Right renal pelvis (tissue), 4 donors: ENCODE measurements around the gene TCN2. TPM values are rescaled to one million over a fixed set of nuclear protein-coding genes. Genes with fewer than 3 reads are reported as not detected.
"Not testable (repeated sequence)": the region's sequence is repeated elsewhere in the genome, so short reads cannot be mapped to it uniquely, and the experiment has no call there.

Experiments
- DNase-seq, 4 donors: peaks; one replicate each; pipeline ENCODE4 v3.0.0-alpha.2; 2013; ENCODE audit warnings: low read depth in 4 of 4, low spot score in 3 of 4, missing footprints in 1 of 4
- polyA plus RNA-seq, 4 donors: library from polyadenylated mRNA; unstranded; fragments of 120-200 nt; gene quantifications; one replicate each; pipeline ENCODE4 v1.2.1, GENCODE V29; 2013; ENCODE audit not compliant: insufficient read length in 4 of 4

Gene TCN2
- 10 to 100 TPM; 53.8 to 70.3 (median 56.0) TPM for polyA plus RNA-seq

GRCh38 chr22:30606455-30607299 lies at the start of gene TCN2:
TCN2 (plus strand) TSS chr22:30607174; CDS start chr22:30607332, 158 bp downstream.
- DNase-seq, result peak in 3 of 4 donors; percentile 58 to 75 (median 72)

GRCh38 chr22:30557243-30557642 lies 49.7 kb upstream of the TCN2 start:
- DNase-seq, result no peak

GRCh38 chr22:30559889-30560288 lies 47.1 kb upstream of the TCN2 start:
- DNase-seq, result peak in 1 of 4 donors; percentile 27

GRCh38 chr22:30560643-30561202 lies 46.3 kb upstream of the TCN2 start:
- DNase-seq, result not testable (repeated sequence)

- no peak for DNase-seq
These were observed 45.4 kb upstream of the TCN2 start for GRCh38 chr22:30561402-30562189.

GRCh38 chr22:30562366-30562765 lies 44.6 kb upstream of the TCN2 start:
- DNase-seq, result no peak

- no peak for DNase-seq
These were observed 42.8 kb upstream of the TCN2 start for GRCh38 chr22:30564045-30564760.

- no peak for DNase-seq
These were observed 42.2 kb upstream of the TCN2 start for GRCh38 chr22:30564761-30565119.

GRCh38 chr22:30565341-30565740 lies 41.6 kb upstream of the TCN2 start:
- DNase-seq, result no peak

GRCh38 chr22:30566125-30566524 lies 40.8 kb upstream of the TCN2 start:
- DNase-seq, result no peak

- DNase-seq, result not testable (repeated sequence)
These were observed 39.7 kb upstream of the TCN2 start for GRCh38 chr22:30567277-30567676.

GRCh38 chr22:30568137-30568805 lies 38.7 kb upstream of the TCN2 start:
- no peak for DNase-seq

- no peak for DNase-seq
These were observed 37.2 kb upstream of the TCN2 start for GRCh38 chr22:30569674-30570202.

- no peak for DNase-seq
These were observed 34.8 kb upstream of the TCN2 start for GRCh38 chr22:30572210-30572609.

- no peak for DNase-seq
These were observed 34.0 kb upstream of the TCN2 start for GRCh38 chr22:30572840-30573593.

- no peak for DNase-seq
These were observed 33.3 kb upstream of the TCN2 start for GRCh38 chr22:30573594-30574094.

- DNase-seq, result no peak
These were observed 32.6 kb upstream of the TCN2 start, which contains the start of gene GAL3ST1 for GRCh38 chr22:30574095-30574981. GAL3ST1 (minus strand) TSS chr22:30574665; CDS start chr22:30557392, 17,273 bp downstream.
